K562 (cell line): ENCODE measurements around the gene MFSD12. TPM values are rescaled to one million over a fixed set of nuclear protein-coding genes. Genes with fewer than 3 reads are reported as not detected.

ENCODE experiments used
- ATAC-seq: fragments of 200-7000 bp; cut with Tn5 transposase; 3 replicates; pipeline ENCODE4 v1.9.1; 2020; ENCODE audit warnings: moderate library complexity
- BruUV-seq: library from RNA; stranded (reverse); fragments of 400-500 nt; replicated peaks from 2 replicates; lab custom pipeline; 2021; lab: Mats Ljungman, UMichigan
- CTCF ChIA-PET: fragments of 300-600 bp; formaldehyde crosslinking; extraction: SDS; loops from one replicate; lab custom pipeline; 2021; ENCODE audit warnings: low intra/inter-chr PET ratio; lab: Yijun Ruan, JAX
- POLR2A ChIA-PET: fragments of 300-600, 350-650 bp; sonication (Branson Sonifier 250); formaldehyde crosslinking; extraction: SDS; loops from one replicate; lab custom pipeline; 2021; ENCODE audit warnings: antibody characterized with exemption, inconsistent platforms; lab: Yijun Ruan, JAX
- DNase-seq, 4 experiments: peaks; one replicate each; pipeline versions ENCODE4 v3.0.0 to v3.0.0-alpha.2; 2011 to 2018; ENCODE audit warnings: low spot score in 3 of 4, mixed read lengths in 3 of 4; ENCODE audit errors: extremely low read depth in 1 of 4
- FAIRE-seq: peaks from 2 replicates; lab custom pipeline; 2011; peaks lifted over from hg19 to GRCh38; lab: Jason Lieb, UNC
- H2AFZ ChIP-seq: 2 replicates; pipeline ENCODE4 v1.6.0; 2011; ENCODE audit warnings: low read depth, low read length, control low read depth, inconsistent platforms
- H3K27ac ChIP-seq: fragments of 200-600 bp; 3 replicates; pipeline ENCODE4 v1.8.0; 2011; ENCODE audit warnings: low read depth, mild to moderate bottlenecking, control low read depth, inconsistent platforms, low read length, moderate library complexity, mixed read lengths; ENCODE audit errors: extremely low read depth
- H3K27me3 ChIP-seq, 2 experiments: fragments of 300-600 bp in 1 of 2; 2 replicates in 1 of 2; 3 replicates in 1 of 2; pipeline versions ENCODE4 v1.6.0 to v1.8.0; 2011; ENCODE audit warnings: inconsistent platforms in 2 of 2, low read length in 2 of 2, mild to moderate bottlenecking in 1 of 2, mixed read lengths in 1 of 2, moderate library complexity in 1 of 2; ENCODE audit not compliant: control insufficient read depth in 2 of 2, insufficient read depth in 2 of 2
- H3K36me3 ChIP-seq: fragments of 300-600 bp; 3 replicates; pipeline ENCODE4 v1.8.0; 2011; ENCODE audit warnings: mild to moderate bottlenecking, low read length, inconsistent platforms; ENCODE audit not compliant: control insufficient read depth, insufficient read depth
- H3K4me1 ChIP-seq, 2 experiments: fragments of 200-600 bp in 1 of 2; replicated peaks in 1 of 2; 2 replicates in 1 of 2; 3 replicates in 1 of 2; pipeline versions ENCODE4 v1.5.1 to v1.8.0; 2011; ENCODE audit warnings: inconsistent platforms in 2 of 2, low read length in 2 of 2, mild to moderate bottlenecking in 1 of 2, mixed read lengths in 1 of 2, moderate library complexity in 1 of 2; ENCODE audit not compliant: control insufficient read depth in 2 of 2, insufficient read depth in 2 of 2
- H3K4me2 ChIP-seq: 2 replicates; pipeline ENCODE4 v1.6.1; 2011; ENCODE audit warnings: low read length, control low read depth, inconsistent platforms, mixed read lengths; ENCODE audit not compliant: insufficient read depth
- H3K4me3 ChIP-seq: fragments of 200-600 bp; sonication (generic), shearing (Covaris generic); 2 replicates; pipeline ENCODE4 v1.5.1; 2016; ENCODE audit warnings: control low read depth, inconsistent platforms
- H3K79me2 ChIP-seq: fragments of 200-600 bp; 3 replicates; pipeline ENCODE4 v1.8.0; 2011; ENCODE audit warnings: low read length, inconsistent platforms; ENCODE audit not compliant: control insufficient read depth, insufficient read depth
- H3K9ac ChIP-seq, 2 experiments: 2 replicates each; pipeline versions ENCODE4 v1.6.0 to v1.6.1; 2011; ENCODE audit warnings: low read depth in 2 of 2, low read length in 2 of 2, control low read depth in 1 of 2, inconsistent platforms in 1 of 2, mild to moderate bottlenecking in 1 of 2, mixed read lengths in 1 of 2; ENCODE audit not compliant: insufficient read depth in 1 of 2
- H3K9me1 ChIP-seq: one replicate; pipeline ENCODE4 v1.6.0; 2011; ENCODE audit warnings: inconsistent platforms, mild to moderate bottlenecking, low read length, moderate library complexity; ENCODE audit not compliant: control insufficient read depth, insufficient read depth
- H3K9me3 ChIP-seq: replicated peaks from 2 replicates; pipeline ENCODE4 v1.5.1; 2011; ENCODE audit warnings: low read depth, low read length, inconsistent platforms; ENCODE audit not compliant: control insufficient read depth, insufficient read depth
- H4K20me1 ChIP-seq: replicated peaks from 2 replicates; pipeline ENCODE4 v1.6.1; 2011; ENCODE audit warnings: low read length, inconsistent platforms, mixed read lengths; ENCODE audit not compliant: control insufficient read depth, insufficient read depth
- BCOR ChIP-seq: fragments of 450-650 bp; IDR thresholded peaks from 2 replicates; pipeline ENCODE4 v1.6.1; 2016
- FIP1L1 ChIP-seq: fragments of 200-400 bp; formaldehyde crosslinking; IDR thresholded peaks from 2 replicates; pipeline ENCODE4 v1.6.1; 2018; ENCODE audit warnings: mild to moderate bottlenecking, low read depth, low read length; ENCODE audit not compliant: poor library complexity, severe bottlenecking
- HDAC2 ChIP-seq: fragments of 450-650 bp; IDR thresholded peaks from 2 replicates; pipeline ENCODE4 v1.6.1; 2016; ENCODE audit warnings: mild to moderate bottlenecking
- ILK ChIP-seq: fragments of 450-650 bp; IDR thresholded peaks from 2 replicates; pipeline ENCODE4 v1.6.1; 2016; ENCODE audit warnings: missing genetic modification characterization, low read depth, mild to moderate bottlenecking, missing compliant biosample characterization, moderate library complexity, borderline replicate concordance
- KDM1A ChIP-seq, 2 experiments: fragments of 450-650 bp; IDR thresholded peaks; 2 replicates each; pipeline ENCODE4 v1.6.1; 2016; ENCODE audit warnings: mild to moderate bottlenecking in 2 of 2
- KDM2B ChIP-seq: fragments of 250-450 bp; sonication (Bioruptor Pico); IDR thresholded peaks from 2 replicates; pipeline ENCODE4 v1.8.0; 2021; ENCODE audit warnings: mild to moderate bottlenecking, moderate library complexity
- KLF16 ChIP-seq: IDR thresholded peaks from 2 replicates; pipeline ENCODE4 v1.6.1; 2016; ENCODE audit warnings: antibody characterized with exemption
- MECOM ChIP-seq: fragments of 250-450 bp; sonication (Bioruptor Pico); IDR thresholded peaks from 2 replicates; pipeline ENCODE4 v1.8.0; 2022; ENCODE audit warnings: inconsistent platforms
- POLR2A ChIP-seq: fragments of 450-650 bp; conservative IDR thresholded peaks from 2 replicates; pipeline ENCODE4 v1.6.1; 2016
- POLR2G ChIP-seq: fragments of 200-400 bp; formaldehyde crosslinking; IDR thresholded peaks from 2 replicates; pipeline ENCODE4 v1.6.1; 2017; ENCODE audit warnings: low read depth, mild to moderate bottlenecking, antibody characterized with exemption, low read length, moderate library complexity
- RBM15 ChIP-seq: fragments of 200-400 bp; formaldehyde crosslinking; IDR thresholded peaks from 2 replicates; pipeline ENCODE4 v1.6.1; 2018; ENCODE audit warnings: mild to moderate bottlenecking, low read length, moderate library complexity; ENCODE audit not compliant: insufficient read depth
- RNF2 ChIP-seq: sonication (generic); IDR thresholded peaks from 2 replicates; pipeline ENCODE4 v1.6.1; 2016
- ZNF121 ChIP-seq: sonication (generic); formaldehyde crosslinking; conservative IDR thresholded peaks from 2 replicates; pipeline ENCODE4 v1.8.0; 2022; ENCODE audit warnings: missing genetic modification reagents
- ZNF143 ChIP-seq: sonication (generic); formaldehyde crosslinking; IDR thresholded peaks from 2 replicates; pipeline ENCODE4 v1.9.0; 2022; ENCODE audit warnings: mild to moderate bottlenecking, missing genetic modification reagents
- ZNF507 ChIP-seq: conservative IDR thresholded peaks from 2 replicates; pipeline ENCODE4 v1.6.1; 2017; ENCODE audit warnings: missing genetic modification characterization, missing compliant biosample characterization
- WGBS: fragments of 100-300 bp; shearing (Covaris generic); methylation state at CpG from one replicate; pipeline ENCODE4 v1.1.6; 2016; ENCODE audit warnings: low coverage, mixed read lengths; ENCODE audit not compliant: insufficient coverage; ENCODE audit errors: missing lambda C conversion rate; 5-methylcytosine and 5-hydroxymethylcytosine counted together
- in situ Hi-C: fragments of 300-500 bp; cut with MboI; formaldehyde crosslinking; loops from 4 replicates; pipeline ENCODE4 v1.15.0; 2018; ENCODE audit warnings: inconsistent platforms, mixed read lengths
- intact Hi-C: fragments of 100-400 bp; cut with micrococcal nuclease; formaldehyde crosslinking; loops from 2 replicates; pipeline ENCODE4 v1.14.2; 2022
- polyA plus RNA-seq, 8 experiments: library from polyadenylated mRNA; depleted of rRNA in 4 of 8; stranded (reverse) in 5 of 8; unstranded in 3 of 8; fragments of >200 nt; fragmentation: Nextera tagmentation in 2 of 8; fragmentation: Illumina TruSeq in 1 of 8; extraction: Ambion mirVana in 2 of 8; extraction: Trizol in 1 of 8; gene quantifications; 2 replicates each; pipeline versions ENCODE4 v1.2.1 to v1.2.3, GENCODE V29; 2011 to 2014; ENCODE audit warnings: inconsistent platforms in 1 of 8, missing spikeins in 1 of 8
- total RNA-seq, 7 experiments: library from RNA; depleted of rRNA in 6 of 7; stranded (reverse); fragments of >200 nt in 6 of 7; fragmentation: Illumina TruSeq in 2 of 7; extraction: Trizol in 2 of 7; gene quantifications; 2 replicates each; pipeline versions ENCODE4 v1.2.1 to v1.2.3, GENCODE V29; 2011 to 2021; ENCODE audit warnings: low replicate concordance in 1 of 7
- TF ChIP-seq, protein P1 (sequence below): sonication (generic); formaldehyde crosslinking; IDR thresholded peaks from 2 replicates; pipeline ENCODE4 v1.8.0; 2022; ENCODE audit warnings: missing genetic modification reagents, mild to moderate bottlenecking, moderate library complexity, borderline replicate concordance
- TF ChIP-seq, protein P2 (sequence below): fragments of 450-650 bp; IDR thresholded peaks from 2 replicates; pipeline ENCODE4 v1.6.1; 2016; ENCODE audit warnings: low read depth

The MFSD12 gene
- total and polyA plus RNA-seq, 9 of the 15 experiments (the other 6 are each of a cell fraction or from before 2014, with no cell fraction given) = 0.69 to 112 (median 31.8) TPM

DNA sequence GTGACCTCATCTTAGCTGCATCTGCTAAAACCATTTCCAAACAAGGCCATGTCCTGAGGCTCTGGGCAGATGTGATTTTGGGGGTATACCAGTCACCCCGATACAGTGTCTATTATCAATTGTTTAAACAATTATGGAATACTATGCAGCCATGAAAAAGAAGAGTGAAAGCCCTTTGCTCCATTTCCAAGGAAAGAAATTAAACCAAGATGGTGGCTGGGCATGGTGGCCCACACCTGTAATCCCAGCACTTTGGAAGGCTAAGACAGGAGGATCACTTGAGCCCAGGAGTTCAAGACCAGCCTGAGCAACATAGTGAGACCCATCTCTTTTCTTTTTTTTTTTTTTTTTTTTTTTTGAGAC, 17.6 kb downstream of the MFSD12 start:
- Histone ChIP-seq H3K4me1 (peaks cover 7 to 58% of the 10 kb centered on the region in 2 experiments; a peak in 3 of 5 replicates), H3K27ac (no peak overlapping the region), H3K9me3 (no peaks in the 10 kb centered on the region), H3K36me3 (peaks cover 35% of the 10 kb centered on the region; the same call in 2 of the 3 replicates), H3K4me2 (no peak overlapping the region), H3K9me1 (no peaks in the 10 kb centered on the region), H2AFZ (no peak overlapping the region), H4K20me1 (0 out of 2 replicates have a peak, but pooled peaks cover 5% of the 10 kb centered on the region), H3K27me3 (no peaks in the 10 kb centered on the region), H3K9ac (no peak overlapping the region), H3K79me2 (no peaks in the 10 kb centered on the region), H3K4me3 (no peak overlapping the region)
- in situ Hi-C loops = no loop called here
- ChIA-PET POLR2A (interaction anchor here (1.3 to 1.4 kb wide), 2 partner anchors 10 to 18 kb away, joined by 3 to 6 read pairs; partner anchors contain the start of gene MFSD12), CTCF (no interaction called here)
- no peak for FAIRE-seq
- 58% methylated on average over 1 of the region's 1 CpG for WGBS
- ATAC-seq = no peak
- no TSS peak for BruUV-seq
- intact Hi-C loops = loop anchor here (10.0 kb wide), 1 partner anchor 65 kb away; the partner anchor contains the start of gene TBXA2R
- no peak for DNase-seq
- TF ChIP-seq ZNF507 (tag) (no peak), KLF16 (no peak), FIP1L1 (no peak), POLR2A (peak; percentile 26; the same call in 1 of the 2 replicates), KDM1A (IDR thresholded peaks at IDR 0.05) (peak; percentile 67 to 76; a peak in 3 of 4 replicates), MECOM (CRISPR knock-in tag) (no peak), KDM2B (CRISPR knock-in tag) (no peak), POLR2G (no peak), ZNF143 (no peak), BCOR (peak; percentile 87), RBM15 (no peak), ZNF121 (CRISPR knock-in tag) (peak; percentile 80), HDAC2 (peak; percentile 72; the same call in 1 of the 2 replicates), ILK (tag) (no peak), RNF2 (no peak)
- TF ChIP-seq, protein P1, sequence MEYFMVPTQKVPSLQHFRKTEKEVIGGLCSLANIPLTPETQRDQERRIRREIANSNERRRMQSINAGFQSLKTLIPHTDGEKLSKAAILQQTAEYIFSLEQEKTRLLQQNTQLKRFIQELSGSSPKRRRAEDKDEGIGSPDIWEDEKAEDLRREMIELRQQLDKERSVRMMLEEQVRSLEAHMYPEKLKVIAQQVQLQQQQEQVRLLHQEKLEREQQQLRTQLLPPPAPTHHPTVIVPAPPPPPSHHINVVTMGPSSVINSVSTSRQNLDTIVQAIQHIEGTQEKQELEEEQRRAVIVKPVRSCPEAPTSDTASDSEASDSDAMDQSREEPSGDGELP (CRISPR knock-in tag) = no peak
- TF ChIP-seq, protein P2, sequence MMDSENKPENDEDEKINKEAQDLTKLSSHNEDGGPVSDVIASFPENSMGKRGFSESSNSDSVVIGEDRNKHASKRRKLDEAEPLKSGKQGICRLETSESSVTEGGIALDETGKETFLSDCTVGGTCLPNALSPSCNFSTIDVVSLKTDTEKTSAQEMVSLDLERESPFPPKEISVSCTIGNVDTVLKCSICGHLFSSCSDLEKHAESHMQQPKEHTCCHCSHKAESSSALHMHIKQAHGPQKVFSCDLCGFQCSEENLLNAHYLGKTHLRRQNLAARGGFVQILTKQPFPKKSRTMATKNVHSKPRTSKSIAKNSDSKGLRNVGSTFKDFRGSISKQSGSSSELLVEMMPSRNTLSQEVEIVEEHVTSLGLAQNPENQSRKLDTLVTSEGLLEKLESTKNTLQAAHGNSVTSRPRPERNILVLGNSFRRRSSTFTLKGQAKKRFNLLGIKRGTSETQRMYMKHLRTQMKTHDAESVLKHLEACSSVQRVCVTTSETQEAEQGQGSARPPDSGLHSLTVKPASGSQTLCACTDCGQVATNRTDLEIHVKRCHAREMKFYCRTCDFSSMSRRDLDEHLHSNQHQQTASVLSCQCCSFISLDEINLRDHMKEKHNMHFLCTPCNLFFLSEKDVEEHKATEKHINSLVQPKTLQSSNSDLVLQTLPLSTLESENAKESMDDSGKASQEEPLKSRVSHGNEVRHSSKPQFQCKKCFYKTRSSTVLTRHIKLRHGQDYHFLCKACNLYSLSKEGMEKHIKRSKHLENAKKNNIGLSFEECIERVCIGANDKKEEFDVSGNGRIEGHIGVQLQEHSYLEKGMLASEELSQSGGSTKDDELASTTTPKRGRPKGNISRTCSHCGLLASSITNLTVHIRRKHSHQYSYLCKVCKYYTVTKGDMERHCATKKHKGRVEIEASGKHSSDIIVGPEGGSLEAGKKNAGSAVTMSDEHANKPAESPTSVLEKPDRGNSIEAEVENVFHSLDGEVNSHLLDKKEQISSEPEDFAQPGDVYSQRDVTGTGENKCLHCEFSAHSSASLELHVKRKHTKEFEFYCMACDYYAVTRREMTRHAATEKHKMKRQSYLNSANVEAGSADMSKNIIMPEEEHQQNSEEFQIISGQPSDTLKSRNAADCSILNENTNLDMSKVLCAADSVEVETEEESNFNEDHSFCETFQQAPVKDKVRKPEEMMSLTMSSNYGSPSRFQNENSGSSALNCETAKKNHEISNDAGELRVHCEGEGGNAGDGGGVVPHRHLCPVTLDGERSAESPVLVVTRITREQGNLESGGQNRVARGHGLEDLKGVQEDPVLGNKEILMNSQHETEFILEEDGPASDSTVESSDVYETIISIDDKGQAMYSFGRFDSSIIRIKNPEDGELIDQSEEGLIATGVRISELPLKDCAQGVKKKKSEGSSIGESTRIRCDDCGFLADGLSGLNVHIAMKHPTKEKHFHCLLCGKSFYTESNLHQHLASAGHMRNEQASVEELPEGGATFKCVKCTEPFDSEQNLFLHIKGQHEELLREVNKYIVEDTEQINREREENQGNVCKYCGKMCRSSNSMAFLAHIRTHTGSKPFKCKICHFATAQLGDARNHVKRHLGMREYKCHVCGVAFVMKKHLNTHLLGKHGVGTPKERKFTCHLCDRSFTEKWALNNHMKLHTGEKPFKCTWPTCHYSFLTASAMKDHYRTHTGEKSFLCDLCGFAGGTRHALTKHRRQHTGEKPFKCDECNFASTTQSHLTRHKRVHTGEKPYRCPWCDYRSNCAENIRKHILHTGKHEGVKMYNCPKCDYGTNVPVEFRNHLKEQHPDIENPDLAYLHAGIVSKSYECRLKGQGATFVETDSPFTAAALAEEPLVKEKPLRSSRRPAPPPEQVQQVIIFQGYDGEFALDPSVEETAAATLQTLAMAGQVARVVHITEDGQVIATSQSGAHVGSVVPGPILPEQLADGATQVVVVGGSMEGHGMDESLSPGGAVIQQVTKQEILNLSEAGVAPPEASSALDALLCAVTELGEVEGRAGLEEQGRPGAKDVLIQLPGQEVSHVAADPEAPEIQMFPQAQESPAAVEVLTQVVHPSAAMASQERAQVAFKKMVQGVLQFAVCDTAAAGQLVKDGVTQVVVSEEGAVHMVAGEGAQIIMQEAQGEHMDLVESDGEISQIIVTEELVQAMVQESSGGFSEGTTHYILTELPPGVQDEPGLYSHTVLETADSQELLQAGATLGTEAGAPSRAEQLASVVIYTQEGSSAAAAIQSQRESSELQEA = no peak
